ENCODE data around the gene NT5C. TPM values are rescaled to one million over a fixed set of nuclear protein-coding genes. Genes with fewer than 3 reads are reported as not detected.

NT5C gene
- total RNA-seq: 139 and 146 TPM in 2 replicates

GRCh38 chr17:75131278-75132017, at the start of gene NT5C:
Gene NT5C (minus strand): TSS chr17:75131742. CDS start chr17:75131707, 35 bp downstream.

GRCh38 chr17:75154195-75155106, 22.9 kb upstream of the NT5C start, which contains the start of gene JPT1:
Gene JPT1 (minus strand): TSS chr17:75154512. CDS start chr17:75154397, 115 bp downstream.

GRCh38 chr17:75109407-75110233, 21.9 kb downstream of the NT5C start, which contains the start of gene ARMC7:
Gene ARMC7 (plus strand): TSS chr17:75109969. CDS start chr17:75110289, 320 bp downstream.

GRCh38 chr17:75087558-75088453, 43.7 kb downstream of the NT5C start, which contains the start of gene SLC16A5:
Gene SLC16A5 (plus strand): TSS chr17:75087954. CDS start chr17:75093637, 5,683 bp downstream.

Other genes with a start within 250 kb of the NT5C start
- gene FADS6, start 238.1 kb downstream of the NT5C start, total RNA-seq: not detected in 2 replicates
- gene USH1G, start 208.5 kb downstream of the NT5C start, total RNA-seq: not detected in 2 replicates
- not detected in 2 replicates for gene OTOP2, start 207.5 kb downstream of the NT5C start, total RNA-seq
- gene OTOP3, start 195.8 kb downstream of the NT5C start, total RNA-seq: not detected in 2 replicates
- 0.45 and 0.67 TPM in 2 replicates for gene HID1, start 159.0 kb downstream of the NT5C start, total RNA-seq
- 15.8 and 21.5 TPM in 2 replicates for gene CDR2L, start 144.1 kb downstream of the NT5C start, total RNA-seq
- 95.0 and 112 TPM in 2 replicates for gene MRPL58, start 119.1 kb downstream of the NT5C start, total RNA-seq
- gene ATP5PD, start 84.8 kb downstream of the NT5C start, total RNA-seq: 327 and 334 TPM in 2 replicates
- 13.7 and 15.3 TPM in 2 replicates for gene KCTD2, start 84.5 kb downstream of the NT5C start, total RNA-seq
- gene SLC16A5, start 43.8 kb downstream of the NT5C start, total RNA-seq: 8.2 and 9.2 TPM in 2 replicates
- gene ARMC7, start 21.8 kb downstream of the NT5C start, total RNA-seq: 3.9 and 4.5 TPM in 2 replicates
- 501 and 529 TPM in 2 replicates for gene JPT1, start 22.8 kb upstream of the NT5C start, total RNA-seq
- gene SUMO2, start 51.2 kb upstream of the NT5C start, total RNA-seq: 102 and 108 TPM in 2 replicates
- gene NUP85, start 73.9 kb upstream of the NT5C start, total RNA-seq: 44.4 and 47.2 TPM in 2 replicates
- 13.8 and 16.3 TPM in 2 replicates for gene GGA3, start 129.9 kb upstream of the NT5C start, total RNA-seq
- 41.4 and 46.2 TPM in 2 replicates for gene MRPS7, start 130.1 kb upstream of the NT5C start, total RNA-seq
- 10.4 and 10.6 TPM in 2 replicates for gene MIF4GD, start 139.5 kb upstream of the NT5C start, total RNA-seq
- 7.6 TPM in 2 replicates for gene SLC25A19, start 157.7 kb upstream of the NT5C start, total RNA-seq

All from bronchus fibroblast of lung (primary cell).